BE2C (cell line): ENCODE measurements around the gene VDR.
"Not testable (repeated sequence)": the region's sequence is repeated elsewhere in the genome, so short reads cannot be mapped to it uniquely, and the experiment has no call there.

Experiments used
- DNase-seq: peaks from one replicate; pipeline ENCODE4 v3.0.0-alpha.2; 2020
- H3K27me3 ChIP-seq: fragments of 250-450 bp; sonication (Bioruptor Pico); 2 replicates; pipeline ENCODE4 v1.5.1; 2020; ENCODE audit warnings: mild to moderate bottlenecking
- H3K36me3 ChIP-seq: fragments of 250-450 bp; sonication (Bioruptor Pico); 2 replicates; pipeline ENCODE4 v1.5.1; 2020; ENCODE audit warnings: mild to moderate bottlenecking
- H3K4me1 ChIP-seq: fragments of 250-450 bp; sonication (Bioruptor Pico); 2 replicates; pipeline ENCODE4 v1.5.1; 2020
- H3K4me3 ChIP-seq: 2 replicates; pipeline ENCODE4 v1.5.1; 2011; ENCODE audit warnings: low read depth, low read length
- H3K9me3 ChIP-seq: fragments of 250-450 bp; sonication (Bioruptor Pico); 2 replicates; pipeline ENCODE4 v1.5.1; 2020
- TF ChIP-seq, protein P1 (sequence below): IDR thresholded peaks from 2 replicates; pipeline ENCODE4 v1.5.1; 2012; ENCODE audit warnings: mild to moderate bottlenecking, low read depth, low read length

Gene VDR

DNA sequence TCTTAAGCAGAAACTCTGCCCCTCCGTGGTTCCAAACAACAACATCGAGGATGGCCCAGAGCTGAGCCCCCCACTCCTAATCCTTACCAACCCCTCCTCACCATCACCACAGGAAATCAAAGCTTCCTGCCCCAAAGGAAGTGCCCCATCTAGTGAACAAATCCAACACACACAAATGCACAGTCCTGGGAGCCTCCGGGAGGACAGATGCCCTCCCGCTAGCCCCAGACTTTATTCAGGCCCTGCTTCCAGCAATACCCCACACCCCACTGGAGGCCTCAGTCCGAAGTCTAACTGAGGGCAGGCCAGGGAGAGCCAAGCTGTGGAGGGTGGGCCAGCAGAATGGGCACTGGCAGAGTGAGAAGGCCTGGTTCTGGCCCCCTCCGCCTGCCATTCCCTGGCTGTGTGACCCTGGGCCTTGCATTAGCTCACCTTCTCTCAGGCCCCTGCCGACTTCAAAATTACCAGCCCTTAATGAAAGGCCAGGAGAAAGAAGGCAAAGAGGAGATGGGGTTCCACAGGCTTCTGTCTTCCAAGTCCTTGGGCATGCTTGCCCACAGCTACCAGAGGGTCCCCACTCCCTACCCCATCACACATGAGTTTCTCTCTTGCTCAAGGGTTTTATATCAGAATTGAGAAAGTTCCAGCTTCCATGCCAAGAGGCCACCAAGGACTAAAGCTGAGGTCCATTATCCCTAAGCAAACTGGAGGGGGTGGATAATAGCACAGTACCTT, 87.4 kb downstream of the VDR start:
- H3K4me3 ChIP-seq = no peak overlapping the region; the same call in 1 of the 2 replicates
- H3K27me3 ChIP-seq = no peaks in the 10 kb centered on the region
- H3K9me3 ChIP-seq = no peaks in the 10 kb centered on the region
- H3K36me3 ChIP-seq = no peaks in the 10 kb centered on the region
- peaks cover 25% of the 10 kb centered on the region for H3K4me1 ChIP-seq
- DNase-seq = no peak
- TF ChIP-seq, protein P1, sequence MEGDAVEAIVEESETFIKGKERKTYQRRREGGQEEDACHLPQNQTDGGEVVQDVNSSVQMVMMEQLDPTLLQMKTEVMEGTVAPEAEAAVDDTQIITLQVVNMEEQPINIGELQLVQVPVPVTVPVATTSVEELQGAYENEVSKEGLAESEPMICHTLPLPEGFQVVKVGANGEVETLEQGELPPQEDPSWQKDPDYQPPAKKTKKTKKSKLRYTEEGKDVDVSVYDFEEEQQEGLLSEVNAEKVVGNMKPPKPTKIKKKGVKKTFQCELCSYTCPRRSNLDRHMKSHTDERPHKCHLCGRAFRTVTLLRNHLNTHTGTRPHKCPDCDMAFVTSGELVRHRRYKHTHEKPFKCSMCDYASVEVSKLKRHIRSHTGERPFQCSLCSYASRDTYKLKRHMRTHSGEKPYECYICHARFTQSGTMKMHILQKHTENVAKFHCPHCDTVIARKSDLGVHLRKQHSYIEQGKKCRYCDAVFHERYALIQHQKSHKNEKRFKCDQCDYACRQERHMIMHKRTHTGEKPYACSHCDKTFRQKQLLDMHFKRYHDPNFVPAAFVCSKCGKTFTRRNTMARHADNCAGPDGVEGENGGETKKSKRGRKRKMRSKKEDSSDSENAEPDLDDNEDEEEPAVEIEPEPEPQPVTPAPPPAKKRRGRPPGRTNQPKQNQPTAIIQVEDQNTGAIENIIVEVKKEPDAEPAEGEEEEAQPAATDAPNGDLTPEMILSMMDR = peak; percentile 32

DNA sequence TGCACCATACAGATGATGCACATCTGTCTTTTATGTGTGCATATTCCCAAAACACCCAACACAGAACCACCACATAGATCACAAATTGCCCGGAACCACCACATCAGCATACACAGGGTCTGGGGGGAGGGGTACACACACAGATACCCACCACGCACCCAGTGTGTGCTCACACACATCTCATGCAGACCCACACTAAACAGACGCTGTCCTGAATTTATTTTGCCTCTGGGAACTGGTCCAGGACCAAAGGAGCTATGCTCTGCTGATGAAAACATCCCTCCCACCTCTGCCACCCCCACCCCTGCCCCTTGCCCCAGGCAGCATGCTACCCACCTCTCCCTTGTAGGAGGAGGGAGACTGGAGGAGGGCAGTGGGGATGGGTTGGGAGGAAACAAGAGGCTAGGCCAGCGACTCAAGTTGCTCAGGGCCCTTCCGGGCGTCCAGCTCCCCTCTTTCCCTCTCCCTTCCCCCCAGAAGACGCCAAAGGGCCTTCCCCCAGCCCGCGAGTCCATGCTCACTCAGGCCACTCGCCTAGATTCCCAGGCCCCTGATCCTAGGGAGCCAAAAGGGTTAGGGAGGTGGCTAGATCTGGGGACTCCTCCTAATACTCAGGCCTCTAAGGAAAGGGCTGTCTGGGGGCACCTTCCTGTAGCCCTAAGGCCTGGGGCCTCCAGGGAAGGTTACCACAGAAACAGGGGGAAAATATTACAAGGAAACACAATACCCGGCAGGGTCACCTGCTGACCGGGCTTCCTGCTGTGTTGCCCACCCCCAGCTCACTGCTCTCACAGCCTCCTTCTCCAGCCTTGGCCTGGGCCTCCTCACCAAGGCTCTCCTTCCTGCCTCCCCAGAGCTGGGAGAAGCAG, 88.2 kb downstream of the VDR start:
- TF ChIP-seq, protein P1 = no peak
- H3K27me3 ChIP-seq = no peaks in the 10 kb centered on the region
- peaks cover 33% of the 10 kb centered on the region for H3K4me1 ChIP-seq
- no peak overlapping the region; the same call in 1 of the 2 replicates for H3K4me3 ChIP-seq
- DNase-seq = peak; percentile 44
- no peaks in the 10 kb centered on the region for H3K9me3 ChIP-seq
- H3K36me3 ChIP-seq = no peaks in the 10 kb centered on the region

DNA sequence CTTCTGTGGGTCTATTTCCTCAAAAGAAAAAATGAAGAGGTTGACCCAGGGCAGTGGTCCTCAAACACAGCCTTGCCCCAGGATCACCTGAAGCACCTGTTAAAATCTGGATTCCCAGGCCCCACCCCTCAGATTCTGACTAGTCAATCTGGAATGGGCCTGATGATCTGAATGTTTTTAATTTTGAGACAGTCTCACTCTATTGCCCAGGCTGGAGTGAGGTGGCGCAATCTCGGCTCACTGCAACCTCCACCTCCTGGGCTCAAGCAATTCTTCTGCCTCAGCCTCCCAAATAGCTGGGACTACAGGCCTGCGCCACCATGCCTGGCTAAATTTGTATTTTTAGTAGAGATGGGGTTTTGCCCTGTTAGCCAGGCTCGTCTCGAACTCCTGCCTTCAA, 89.3 kb downstream of the VDR start:
- peaks cover 28% of the 10 kb centered on the region for H3K4me1 ChIP-seq
- not testable (repeated sequence) for H3K9me3 ChIP-seq, H3K27me3 ChIP-seq, H3K4me3 ChIP-seq, DNase-seq, H3K36me3 ChIP-seq

DNA sequence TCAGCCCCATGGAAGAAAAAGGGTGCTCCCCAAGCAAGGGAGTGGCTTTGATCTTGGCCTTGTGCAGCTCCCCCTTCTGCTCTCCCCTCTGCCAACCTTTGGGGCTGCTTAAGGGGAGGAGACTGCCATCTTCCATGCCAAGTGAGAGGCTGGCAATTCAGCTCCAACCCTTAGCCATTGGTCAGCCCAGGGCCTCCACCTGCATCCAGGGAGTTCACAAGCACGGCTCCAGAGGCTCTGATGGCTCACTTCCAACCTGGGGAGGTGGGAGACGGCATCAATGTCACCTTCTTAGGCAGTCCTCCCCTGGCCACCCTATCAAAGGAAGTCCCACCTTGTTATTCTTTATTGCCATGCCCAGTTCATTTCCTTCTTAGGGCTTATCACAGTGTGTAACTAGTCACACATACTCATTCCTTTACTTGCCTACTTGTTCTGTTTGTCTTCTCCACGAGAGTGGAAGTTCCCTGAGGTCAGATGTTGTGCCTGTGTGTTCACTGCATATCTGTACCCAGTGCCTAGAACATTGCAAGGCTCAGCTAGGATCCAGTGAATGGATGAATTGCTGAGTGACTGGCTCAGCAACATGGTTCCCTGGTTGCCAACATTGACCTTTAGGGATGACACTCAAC, 90.1 kb downstream of the VDR start:
- DNase-seq = no peak
- H3K4me3 ChIP-seq = no peak overlapping the region
- H3K4me1 ChIP-seq = peaks cover 28% of the 10 kb centered on the region
- TF ChIP-seq, protein P1 = no peak
- H3K36me3 ChIP-seq = no peaks in the 10 kb centered on the region
- no peaks in the 10 kb centered on the region for H3K9me3 ChIP-seq
- H3K27me3 ChIP-seq = no peaks in the 10 kb centered on the region

DNA sequence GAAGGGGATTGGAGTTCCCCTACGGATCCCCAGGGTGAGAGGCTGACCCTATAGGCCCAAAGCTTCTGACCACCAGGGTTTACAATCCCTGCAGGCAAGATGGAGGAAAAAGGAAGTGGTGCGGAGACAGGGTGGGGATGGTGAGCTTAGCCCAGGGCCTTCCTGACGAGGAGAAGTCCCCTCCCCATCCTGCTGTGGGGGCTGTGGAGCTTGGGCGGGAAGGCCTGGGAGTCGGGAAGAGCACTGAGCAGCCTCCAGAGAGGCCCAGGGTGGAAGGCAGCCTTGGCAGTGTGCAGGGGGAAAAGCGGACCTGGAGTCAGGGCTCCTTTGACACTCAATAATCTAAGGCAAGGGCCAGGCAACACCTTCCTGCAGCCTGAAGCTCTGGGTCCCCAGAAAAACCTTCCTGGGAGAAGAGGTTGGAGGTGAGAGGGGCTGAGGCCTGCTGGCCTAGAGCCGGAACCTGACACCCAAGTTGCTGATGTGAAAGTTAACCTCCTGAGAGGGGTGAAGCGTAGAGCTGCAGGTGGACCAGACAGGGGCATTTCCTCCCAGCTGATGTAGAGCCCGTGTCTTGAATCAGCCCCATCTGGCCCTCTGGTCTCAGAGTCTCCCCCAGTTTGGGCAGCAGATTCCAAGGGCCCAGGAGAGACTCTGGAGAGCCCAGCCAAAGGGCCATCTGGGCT, 91.1 kb downstream of the VDR start:
- no peaks in the 10 kb centered on the region for H3K27me3 ChIP-seq
- H3K4me1 ChIP-seq = peaks cover 33% of the 10 kb centered on the region
- H3K36me3 ChIP-seq = no peaks in the 10 kb centered on the region
- TF ChIP-seq, protein P1 = no peak
- DNase-seq = no peak
- peak overlapping the region; percentile 51 for H3K4me3 ChIP-seq
- no peaks in the 10 kb centered on the region for H3K9me3 ChIP-seq
